ENCODE results near the gene PCBP2. TPM values are rescaled to one million over a fixed set of nuclear protein-coding genes. Genes with fewer than 3 reads are reported as not detected.
"Not testable (repeated sequence)": the region's sequence is repeated elsewhere in the genome, so short reads cannot be mapped to it uniquely, and the experiment has no call there.

PCBP2 gene
- polyA plus RNA-seq, 1 of the 3 experiments (the other 2 are of a cell fraction) = 368 TPM

DNA sequence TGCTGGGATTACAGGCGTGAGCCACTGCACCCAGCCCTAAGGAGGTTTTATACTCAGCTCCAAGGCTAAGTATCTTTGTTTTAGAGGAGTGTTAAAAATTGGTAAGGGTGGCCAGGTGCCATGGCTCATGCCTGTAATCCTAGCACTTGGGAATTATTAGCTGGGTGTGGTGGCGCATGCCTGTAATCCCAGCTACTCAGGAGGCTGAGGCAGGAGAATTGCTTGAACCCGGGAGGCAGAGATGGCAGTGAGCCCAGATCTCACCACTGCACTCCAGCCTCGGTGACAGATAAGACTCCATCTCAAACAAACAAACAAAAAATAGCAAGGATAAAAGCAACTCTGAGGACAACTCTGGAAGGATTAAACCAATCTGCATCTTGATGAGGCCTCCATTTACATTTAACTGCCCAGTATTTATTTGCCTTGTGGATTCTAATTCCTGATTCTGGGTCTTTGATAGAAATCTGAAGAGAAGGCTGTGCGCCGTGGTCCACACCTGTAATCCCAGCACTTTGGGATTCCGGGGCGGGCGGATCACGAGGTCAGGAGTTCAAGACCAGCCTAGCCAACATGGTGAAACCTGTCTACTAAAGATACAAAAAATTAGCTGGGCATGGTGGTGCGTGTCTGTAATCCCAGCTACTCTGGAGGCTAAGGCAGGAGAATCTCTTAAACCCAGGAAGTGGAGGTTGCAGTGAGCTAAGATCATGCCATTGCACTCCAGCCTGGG is 7.1 kb upstream of the PCBP2 start:
- Histone ChIP-seq H3K36me3 (replicated peaks in 1 of 2; ENCODE audit: control insufficient read depth in 1 of 2, insufficient read depth in 2 of 2, low read length in 1 of 2) (peaks cover 11 to 20% of the 10 kb centered on the region in 2 experiments), H3F3A (replicated peaks; ENCODE audit: insufficient read depth) (peaks cover 11% of the 10 kb centered on the region), H3K79me2 (ENCODE audit: insufficient read depth) (peaks cover 34% of the 10 kb centered on the region)
- H2AFZ ChIP-seq (ENCODE audit: low read depth); H3K27ac ChIP-seq (ENCODE audit: low read depth in 2 of 2, low read length in 1 of 2); POLR2A ChIA-PET; H3K27me3 ChIP-seq (ENCODE audit: insufficient read depth); H3K4me3 ChIP-seq (ENCODE audit: low read depth in 2 of 2, low read length in 1 of 2); H3K9me3 ChIP-seq; H3K9ac ChIP-seq; DNase-seq; H3K4me1 ChIP-seq (ENCODE audit: control insufficient read depth in 1 of 2, insufficient read depth in 2 of 2, low read depth in 1 of 2, low read length in 1 of 2); H3K9me2 ChIP-seq; H4K20me1 ChIP-seq (ENCODE audit: insufficient read depth); H3K4me2 ChIP-seq: not testable (repeated sequence)
- 96% methylated on average over 11 of the region's 11 CpGs for WGBS (ENCODE audit: low lambda C conversion rate)
- CTCF ChIA-PET = interaction anchor here (1.1 to 1.6 kb wide), 2 partner anchors 23 to 93 kb away, joined by 3 read pairs; no protein-coding TSS in a partner anchor

DNA sequence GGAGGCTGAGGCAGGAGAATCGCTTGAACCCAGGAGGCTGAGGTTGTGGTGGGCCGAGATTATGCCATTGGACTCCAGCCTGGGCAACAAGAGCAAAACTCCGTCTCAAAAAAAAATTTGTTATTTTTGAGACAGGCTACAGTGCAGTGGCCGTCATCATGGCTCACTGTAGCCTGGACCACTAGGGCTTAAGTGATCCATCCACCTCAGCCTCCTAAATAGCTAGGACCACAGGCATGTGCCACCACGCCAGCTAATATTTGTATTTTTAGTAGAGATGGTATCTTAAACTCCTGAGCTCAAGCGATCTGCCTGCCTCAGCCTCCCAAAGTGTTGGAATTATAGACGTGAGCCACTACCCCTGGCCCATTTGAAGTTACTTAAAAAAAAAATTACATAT is 966 bp upstream of the PCBP2 start:
- Histone ChIP-seq H3K9me2 (no peaks in the 10 kb centered on the region), H3K27me3 (ENCODE audit: insufficient read depth) (no peaks in the 10 kb centered on the region), H4K20me1 (ENCODE audit: insufficient read depth) (peaks cover 35% of the 10 kb centered on the region), H3K4me2 (no peak overlapping the region), H3K27ac (ENCODE audit: low read depth in 2 of 2, low read length in 1 of 2) (no peak overlapping the region), H3K4me3 (ENCODE audit: low read depth in 2 of 2, low read length in 1 of 2) (no peak overlapping the region), H3K36me3 (replicated peaks in 1 of 2; ENCODE audit: control insufficient read depth in 1 of 2, insufficient read depth in 2 of 2, low read length in 1 of 2) (peaks cover 25 to 31% of the 10 kb centered on the region in 2 experiments), H3K9ac (no peak overlapping the region), H3F3A (replicated peaks; ENCODE audit: insufficient read depth) (peaks cover 6% of the 10 kb centered on the region), H3K79me2 (ENCODE audit: insufficient read depth) (peaks cover 38% of the 10 kb centered on the region), H3K9me3 (no peaks in the 10 kb centered on the region), H3K4me1 (ENCODE audit: control insufficient read depth in 1 of 2, insufficient read depth in 2 of 2, low read depth in 1 of 2, low read length in 1 of 2) (peaks cover 10 to 13% of the 10 kb centered on the region in 2 experiments; a peak in 3 of 4 replicates), H2AFZ (ENCODE audit: low read depth) (no peak overlapping the region)
- ChIA-PET CTCF (interaction anchor here (0.6 to 2.0 kb wide), 13 partner anchors 10 to 149 kb away, joined by 3 to 13 read pairs (median 6); partner anchors contain the start of genes AAAS, MAP3K12 and PRR13), POLR2A (interaction anchor here (0.5 to 1.5 kb wide), 4 partner anchors 50 to 106 kb away, joined by 3 to 5 read pairs (median 4); partner anchors contain the start of gene TARBP2)
- 91% methylated on average over 7 of the region's 7 CpGs for WGBS (ENCODE audit: low lambda C conversion rate)
- DNase-seq = no peak
- TF ChIP-seq NRF1 (IDR thresholded peaks at IDR 0.05; ENCODE audit: low read depth, low read length) (no peak), NFIC (IDR thresholded peaks at IDR 0.05; ENCODE audit: borderline replicate concordance) (no peak), YY1 (IDR thresholded peaks at IDR 0.05; ENCODE audit: low read depth) (no peak), CHD2 (IDR thresholded peaks at IDR 0.05; ENCODE audit: low read length, partially characterized antibody) (no peak), RXRA (IDR thresholded peaks at IDR 0.05; ENCODE audit: borderline replicate concordance, low read depth) (no peak), FOXJ3 (CRISPR knock-in tag; IDR thresholded peaks at IDR 0.05) (no peak)
- TF ChIP-seq, protein P1, sequence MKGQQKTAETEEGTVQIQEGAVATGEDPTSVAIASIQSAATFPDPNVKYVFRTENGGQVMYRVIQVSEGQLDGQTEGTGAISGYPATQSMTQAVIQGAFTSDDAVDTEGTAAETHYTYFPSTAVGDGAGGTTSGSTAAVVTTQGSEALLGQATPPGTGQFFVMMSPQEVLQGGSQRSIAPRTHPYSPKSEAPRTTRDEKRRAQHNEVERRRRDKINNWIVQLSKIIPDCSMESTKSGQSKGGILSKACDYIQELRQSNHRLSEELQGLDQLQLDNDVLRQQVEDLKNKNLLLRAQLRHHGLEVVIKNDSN (IDR thresholded peaks at IDR 0.05; ENCODE audit: borderline replicate concordance, low read depth) = no peak
- TF ChIP-seq, protein P2, sequence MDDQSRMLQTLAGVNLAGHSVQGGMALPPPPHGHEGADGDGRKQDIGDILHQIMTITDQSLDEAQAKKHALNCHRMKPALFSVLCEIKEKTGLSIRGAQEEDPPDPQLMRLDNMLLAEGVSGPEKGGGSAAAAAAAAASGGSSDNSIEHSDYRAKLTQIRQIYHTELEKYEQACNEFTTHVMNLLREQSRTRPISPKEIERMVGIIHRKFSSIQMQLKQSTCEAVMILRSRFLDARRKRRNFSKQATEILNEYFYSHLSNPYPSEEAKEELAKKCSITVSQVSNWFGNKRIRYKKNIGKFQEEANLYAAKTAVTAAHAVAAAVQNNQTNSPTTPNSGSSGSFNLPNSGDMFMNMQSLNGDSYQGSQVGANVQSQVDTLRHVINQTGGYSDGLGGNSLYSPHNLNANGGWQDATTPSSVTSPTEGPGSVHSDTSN (IDR thresholded peaks at IDR 0.05) = no peak
- TF ChIP-seq, protein P3, sequence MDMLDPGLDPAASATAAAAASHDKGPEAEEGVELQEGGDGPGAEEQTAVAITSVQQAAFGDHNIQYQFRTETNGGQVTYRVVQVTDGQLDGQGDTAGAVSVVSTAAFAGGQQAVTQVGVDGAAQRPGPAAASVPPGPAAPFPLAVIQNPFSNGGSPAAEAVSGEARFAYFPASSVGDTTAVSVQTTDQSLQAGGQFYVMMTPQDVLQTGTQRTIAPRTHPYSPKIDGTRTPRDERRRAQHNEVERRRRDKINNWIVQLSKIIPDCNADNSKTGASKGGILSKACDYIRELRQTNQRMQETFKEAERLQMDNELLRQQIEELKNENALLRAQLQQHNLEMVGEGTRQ (IDR thresholded peaks at IDR 0.05; ENCODE audit: borderline replicate concordance, low read depth, low read length) = no peak
